Stomach (tissue), 9 donors: Measurements from ENCODE around the gene NAPB. TPM values are rescaled to one million over a fixed set of nuclear protein-coding genes. Genes with fewer than 3 reads are reported as not detected.

Experiments
- DNase-seq, 2 donors: peaks; one replicate each; pipeline versions ENCODE4 v3.0.0 to v3.0.0-alpha.2; 2013 to 2019
- H3K27ac ChIP-seq, 5 donors: fragments of 200-600 bp in 4 of 5; sonication (generic) in 4 of 5; one replicate each; pipeline ENCODE4 v1.5.1; 2013 to 2019; ENCODE audit warnings: mild to moderate bottlenecking in 1 of 5, moderate library complexity in 1 of 5
- H3K27me3 ChIP-seq, 3 donors: fragments of 200-600 bp; sonication (generic); one replicate each; pipeline ENCODE4 v1.5.1; 2017 to 2019; ENCODE audit warnings: mixed run types in 1 of 3
- H3K36me3 ChIP-seq, 4 donors: fragments of 200-600 bp; sonication (generic); 1 replicate in 3 of 4; 2 replicates in 1 of 4; pipeline ENCODE4 v1.5.1; 2016 to 2019
- H3K4me1 ChIP-seq, 4 donors: fragments of 200-600 bp; sonication (generic); one replicate each; pipeline ENCODE4 v1.5.1; 2016 to 2019
- H3K4me3 ChIP-seq, 4 donors: fragments of 200-600 bp; sonication (generic) in 3 of 4; one replicate each; pipeline ENCODE4 v1.5.1; 2016 to 2019; ENCODE audit warnings: mild to moderate bottlenecking in 1 of 4
- H3K9me3 ChIP-seq, 4 donors: fragments of 200-600 bp; sonication (generic); one replicate each; pipeline ENCODE4 v1.5.1; 2016 to 2019
- CTCF ChIP-seq, 7 experiments: fragments of 450-650 bp in 4 of 7; fragments of 200-600 bp in 3 of 7; sonication (generic) in 3 of 7; IDR thresholded peaks; one replicate each; pipeline ENCODE4 v1.5.1; 2016 to 2019; ENCODE audit warnings: antibody characterized with exemption in 7 of 7, control low read depth in 2 of 7, mild to moderate bottlenecking in 1 of 7
- EP300 ChIP-seq: sonication (generic); formaldehyde crosslinking; IDR thresholded peaks from one replicate; pipeline ENCODE4 v1.6.1; 2017; ENCODE audit warnings: antibody characterized with exemption
- POLR2A ChIP-seq, 4 donors: fragments of 450-650 bp; IDR thresholded peaks; one replicate each; pipeline ENCODE4 v1.6.1; 2016; ENCODE audit warnings: antibody characterized with exemption in 4 of 4, control low read depth in 2 of 4, mild to moderate bottlenecking in 1 of 4, moderate library complexity in 1 of 4
- POLR2AphosphoS5 ChIP-seq, 3 donors: sonication (generic); formaldehyde crosslinking; IDR thresholded peaks; one replicate each; pipeline ENCODE4 v1.6.1; 2016; ENCODE audit warnings: antibody characterized with exemption in 3 of 3
- WGBS, 5 donors: extraction: QIAGEN DNeasy Blood & Tissue Kit in 3 of 5; methylation state at CpG; one replicate each; pipeline versions ENCODE4 v1.1.5 to v1.1.7; 2013 to 2018; 5-methylcytosine and 5-hydroxymethylcytosine counted together
- intact Hi-C: fragments of 100-400 bp; cut with DNase I; formaldehyde crosslinking; loops from one replicate; pipeline ENCODE4 v1.15.1; 2023; ENCODE audit warnings: low total_unique reads
- polyA plus RNA-seq, 3 donors: library from polyadenylated mRNA; stranded (reverse); fragments of 200-250 nt; gene quantifications; one replicate each; pipeline ENCODE4 v1.2.3, GENCODE V29; 2013
- total RNA-seq, 5 donors: library from RNA; depleted of rRNA; stranded (reverse); fragments of >200 nt; gene quantifications; one replicate each; pipeline versions ENCODE4 v1.1.0 to v1.2.3, GENCODE V29; 2014 to 2016
- donor health status: healthy with polysubstance abuse.
- donor health status: Bipolar disorder and iron deficiency.
- donor health status: healthy.

Gene NAPB
- total and polyA plus RNA-seq, 8 donors = 0.58 to 33.5 (median 5.8) TPM

DNA sequence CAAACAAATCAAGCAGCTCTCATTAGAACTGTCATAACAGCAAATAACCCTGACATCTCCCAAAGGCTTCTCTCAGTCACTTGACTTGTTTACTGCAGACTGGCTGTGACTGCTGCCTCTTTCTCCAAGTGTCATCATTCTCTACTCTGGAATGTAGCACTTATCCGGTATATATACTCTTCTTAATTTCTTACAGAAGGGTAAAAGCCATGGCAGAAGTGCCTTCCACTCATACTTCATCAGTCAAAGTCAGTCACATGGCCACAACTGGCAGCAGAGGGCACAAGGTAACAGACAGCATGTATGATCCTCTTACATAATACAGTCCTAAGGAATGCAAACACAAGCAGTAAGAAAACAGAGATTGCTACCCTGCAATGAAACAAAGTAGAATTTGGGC lies 9.3 kb downstream of the NAPB start:
- Histone ChIP-seq H3K27ac (no peak overlapping the region), H3K4me3 (no peak overlapping the region), H3K36me3 (no peaks in the 10 kb centered on the region), H3K9me3 (no peaks in the 10 kb centered on the region), H3K27me3 (no peaks in the 10 kb centered on the region), H3K4me1 (peaks cover 4 to 55% (median 16%) of the 10 kb centered on the region in 4 donors)
- no peak for DNase-seq
- WGBS, 5 donors = 56 to 83% (median 68%) methylated on average over 1 of the region's 1 CpG
- intact Hi-C loops = no loop called here
- TF ChIP-seq POLR2AphosphoS5 (IDR thresholded peaks at IDR 0.05) = no peak
- no peak for TF ChIP-seq POLR2A (IDR thresholded peaks at IDR 0.05)
- TF ChIP-seq CTCF (IDR thresholded peaks at IDR 0.05) = no peak
- TF ChIP-seq EP300 = no peak

GRCh38 chr20:23410916-23411695 lies 10.2 kb downstream of the NAPB start:
- 87 to 91% (median 88%) methylated on average over 3 of the region's 3 CpGs for WGBS, 5 donors
- no peak overlapping the region for H3K27ac ChIP-seq
- DNase-seq = no peak
- H3K27me3 ChIP-seq = no peaks in the 10 kb centered on the region
- H3K4me1 ChIP-seq = peaks cover 4 to 46% (median 14%) of the 10 kb centered on the region in 4 donors
- H3K9me3 ChIP-seq = no peaks in the 10 kb centered on the region
- H3K36me3 ChIP-seq = no peaks in the 10 kb centered on the region
- TF ChIP-seq EP300 (no peak), CTCF (IDR thresholded peaks at IDR 0.05) (no peak), POLR2A (IDR thresholded peaks at IDR 0.05) (no peak), POLR2AphosphoS5 (IDR thresholded peaks at IDR 0.05) (no peak)
- intact Hi-C loops = no loop called here
- H3K4me3 ChIP-seq = no peak overlapping the region

DNA sequence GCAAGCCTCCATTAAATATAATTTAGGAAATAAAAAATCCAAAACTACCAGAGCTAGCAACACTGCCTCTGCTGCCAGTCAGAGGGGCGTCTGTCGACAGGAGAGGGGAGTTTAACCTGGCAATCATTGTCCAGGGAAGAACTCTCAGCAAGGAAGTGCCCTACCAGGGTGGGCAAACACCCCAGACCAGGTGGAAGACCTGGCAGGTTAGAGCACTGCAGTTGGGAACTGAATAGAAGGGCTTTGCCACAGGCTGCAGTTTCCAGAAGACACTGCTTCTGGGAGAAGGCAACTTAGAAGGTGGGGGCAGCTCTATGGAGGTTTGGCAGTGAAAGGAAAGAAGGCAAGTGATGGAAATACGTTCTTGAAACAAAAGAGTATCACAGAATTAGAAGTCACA lies 11.5 kb downstream of the NAPB start:
- Histone ChIP-seq H3K9me3 (no peaks in the 10 kb centered on the region), H3K4me3 (no peak overlapping the region), H3K4me1 (peaks cover 0 to 37% (median 6%) of the 10 kb centered on the region in 4 donors), H3K27me3 (no peaks in the 10 kb centered on the region), H3K27ac (no peak overlapping the region), H3K36me3 (no peaks in the 10 kb centered on the region)
- intact Hi-C loops = no loop called here
- TF ChIP-seq POLR2AphosphoS5 (IDR thresholded peaks at IDR 0.05) = no peak
- TF ChIP-seq CTCF (IDR thresholded peaks at IDR 0.05) = no peak
- no peak for TF ChIP-seq POLR2A (IDR thresholded peaks at IDR 0.05)
- TF ChIP-seq EP300 = no peak
- no peak for DNase-seq
- WGBS, 5 donors = 82 to 89% (median 86%) methylated on average over 3 of the region's 3 CpGs

DNA sequence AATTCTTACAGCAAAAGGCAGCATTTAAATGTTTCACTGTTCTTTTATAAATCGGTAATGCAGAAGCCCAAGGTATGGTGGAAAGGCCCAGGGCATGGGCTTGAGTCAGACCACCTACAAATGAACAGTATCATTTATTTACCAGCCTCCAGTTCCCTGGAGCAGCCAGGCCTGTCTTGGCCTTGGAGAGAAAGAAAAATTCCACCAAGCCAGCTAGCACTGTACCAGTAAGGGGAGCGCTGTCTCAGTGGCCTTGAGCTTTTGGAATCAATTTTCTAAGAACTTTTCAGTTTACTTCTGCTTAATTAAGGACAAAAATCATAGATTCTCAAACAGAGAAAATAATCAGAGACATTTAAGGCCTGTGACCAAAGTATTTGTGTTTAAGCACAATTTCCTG lies 12.3 kb downstream of the NAPB start:
- Histone ChIP-seq H3K4me3 (no peak overlapping the region), H3K36me3 (no peaks in the 10 kb centered on the region), H3K9me3 (no peaks in the 10 kb centered on the region), H3K4me1 (peaks cover 8 to 44% (median 14%) of the 10 kb centered on the region in 4 donors), H3K27ac (no peak overlapping the region), H3K27me3 (no peaks in the 10 kb centered on the region)
- intact Hi-C loops = no loop called here
- DNase-seq = no peak
- WGBS, 5 donors = 93 to 97% (median 95%) methylated on average over 2 of the region's 2 CpGs
- no peak for TF ChIP-seq EP300
- no peak for TF ChIP-seq POLR2A (IDR thresholded peaks at IDR 0.05)
- TF ChIP-seq CTCF (IDR thresholded peaks at IDR 0.05) = no peak
- no peak for TF ChIP-seq POLR2AphosphoS5 (IDR thresholded peaks at IDR 0.05)
